OCI-LY1 (cell line): ENCODE data around the gene STRN4.

Experiments
- H2AFZ ChIP-seq: fragments of 200-600 bp; sonication (generic), shearing (Covaris generic); 2 replicates; pipeline ENCODE4 v1.6.0; 2014; ENCODE audit warnings: antibody characterized with exemption, mild to moderate bottlenecking, low read length
- H3F3A ChIP-seq: fragments of 200-600 bp; sonication (generic), shearing (Covaris generic); 2 replicates; pipeline ENCODE4 v1.6.0; 2014; ENCODE audit warnings: mild to moderate bottlenecking, antibody characterized with exemption, low read length, moderate library complexity; ENCODE audit not compliant: insufficient read depth
- H3K27ac ChIP-seq: fragments of 200-600 bp; sonication (generic); 2 replicates; pipeline ENCODE4 v1.5.1; 2014; ENCODE audit warnings: low read length, mixed run types, mild to moderate bottlenecking, low read depth; ENCODE audit not compliant: poor library complexity, severe bottlenecking
- H3K27me3 ChIP-seq: fragments of 200-600 bp; sonication (generic); 2 replicates; pipeline ENCODE4 v1.6.0; 2014; ENCODE audit warnings: antibody characterized with exemption, mild to moderate bottlenecking, low read length, moderate library complexity; ENCODE audit not compliant: insufficient read depth
- H3K36me3 ChIP-seq: fragments of 200-600 bp; sonication (generic); 2 replicates; pipeline ENCODE4 v1.6.1; 2014; ENCODE audit warnings: mild to moderate bottlenecking, antibody characterized with exemption, low read length, moderate library complexity, mixed read lengths; ENCODE audit not compliant: insufficient read depth
- H3K4me1 ChIP-seq: fragments of 200-600 bp; sonication (generic); 2 replicates; pipeline ENCODE4 v1.5.1; 2014; ENCODE audit warnings: mild to moderate bottlenecking, low read length, moderate library complexity; ENCODE audit not compliant: insufficient read depth, severe bottlenecking
- H3K4me2 ChIP-seq: fragments of 200-600 bp; sonication (generic), shearing (Covaris generic); 2 replicates; pipeline ENCODE4 v1.6.1; 2014; ENCODE audit warnings: low read length
- H3K4me3 ChIP-seq: fragments of 200-600 bp; sonication (generic); 2 replicates; pipeline ENCODE4 v1.5.1; 2014; ENCODE audit warnings: low read length, low read depth, mild to moderate bottlenecking, mixed read lengths; ENCODE audit not compliant: poor library complexity, severe bottlenecking
- H3K79me2 ChIP-seq: fragments of 200-600 bp; shearing (Covaris generic); 2 replicates; pipeline ENCODE4 v1.6.1; 2016; ENCODE audit warnings: mixed run types, low read length, mixed read lengths; ENCODE audit not compliant: insufficient read depth
- H3K9ac ChIP-seq: fragments of 200-600 bp; sonication (generic), shearing (Covaris generic); 2 replicates; pipeline ENCODE4 v1.6.1; 2014; ENCODE audit warnings: mild to moderate bottlenecking, low read length, mixed read lengths
- H3K9me2 ChIP-seq: fragments of 200-600 bp; sonication (generic), shearing (Covaris generic); 2 replicates; pipeline ENCODE4 v1.6.1; 2014; ENCODE audit warnings: low read depth, mild to moderate bottlenecking, low read length, mixed read lengths
- H3K9me3 ChIP-seq: fragments of 200-600 bp; shearing (Covaris generic); 2 replicates; pipeline ENCODE4 v1.6.1; 2014; ENCODE audit warnings: low read length, mixed read lengths
- H4K20me1 ChIP-seq: fragments of 200-600 bp; sonication (generic), shearing (Covaris generic); 2 replicates; pipeline ENCODE4 v1.6.0; 2016; ENCODE audit warnings: mild to moderate bottlenecking, low read length; ENCODE audit not compliant: insufficient read depth
- CTCF ChIP-seq: fragments of 200-600 bp; sonication (generic), shearing (Covaris generic); IDR thresholded peaks from 2 replicates; pipeline ENCODE4 v1.5.1; 2017; ENCODE audit warnings: mild to moderate bottlenecking, antibody characterized with exemption, low read length, moderate library complexity, mixed read lengths
- EZH2 ChIP-seq: fragments of 200-600 bp; sonication (generic), shearing (Covaris generic); IDR thresholded peaks from 2 replicates; pipeline ENCODE4 v1.8.0; 2017; ENCODE audit warnings: borderline replicate concordance, mixed run types, mild to moderate bottlenecking, antibody characterized with exemption, low read length, moderate library complexity, mixed read lengths

Gene STRN4

GRCh38 chr19:46760363-46760762, 14.1 kb upstream of the STRN4 start:
- peaks cover 7% of the 10 kb centered on the region for H3K4me1 ChIP-seq
- no peaks in the 10 kb centered on the region for H3K9me2 ChIP-seq
- H3F3A ChIP-seq = no peaks in the 10 kb centered on the region
- no peaks in the 10 kb centered on the region for H4K20me1 ChIP-seq
- H3K27me3 ChIP-seq = no peaks in the 10 kb centered on the region
- no peaks in the 10 kb centered on the region for H3K9me3 ChIP-seq
- H2AFZ ChIP-seq = no peak overlapping the region
- no peak overlapping the region for H3K27ac ChIP-seq
- no peak overlapping the region for H3K4me3 ChIP-seq
- no peaks in the 10 kb centered on the region for H3K79me2 ChIP-seq
- H3K36me3 ChIP-seq = peaks cover 3% of the 10 kb centered on the region; the same call in 1 of the 2 replicates
- H3K4me2 ChIP-seq = no peak overlapping the region
- no peak overlapping the region for H3K9ac ChIP-seq
- TF ChIP-seq EZH2 (no peak), CTCF (no peak)

- Histone ChIP-seq H3K27me3 (no peaks in the 10 kb centered on the region), H3K27ac (no peak overlapping the region), H3F3A (no peaks in the 10 kb centered on the region), H3K4me3 (no peak overlapping the region), H3K9ac (no peak overlapping the region), H4K20me1 (no peaks in the 10 kb centered on the region), H3K4me1 (peaks cover 7% of the 10 kb centered on the region), H3K4me2 (no peak overlapping the region), H3K79me2 (no peaks in the 10 kb centered on the region), H3K9me2 (no peaks in the 10 kb centered on the region), H2AFZ (no peak overlapping the region), H3K9me3 (no peaks in the 10 kb centered on the region), H3K36me3 (peaks cover 3% of the 10 kb centered on the region; the same call in 1 of the 2 replicates)
- no peak for TF ChIP-seq EZH2
- TF ChIP-seq CTCF = no peak
These were observed 13.6 kb upstream of the STRN4 start for GRCh38 chr19:46759817-46760333.

DNA sequence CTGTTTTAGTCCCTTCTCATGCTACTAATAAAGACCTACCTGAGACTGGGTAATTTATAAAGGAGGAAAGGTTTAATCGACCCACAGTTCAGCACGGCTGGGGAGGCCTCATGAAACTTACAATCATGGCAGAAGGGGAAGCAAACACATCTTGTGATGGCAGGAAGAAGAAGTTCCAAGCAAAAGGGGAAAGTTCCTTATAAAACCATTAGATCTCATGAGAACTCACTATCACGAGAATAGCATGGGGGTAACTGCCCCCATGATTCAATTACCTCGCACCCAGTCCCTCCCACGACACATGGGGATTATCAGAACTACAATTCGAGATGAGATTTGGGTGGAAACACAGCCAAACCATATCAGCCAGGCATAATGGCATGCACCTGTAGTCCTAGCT, 13.0 kb upstream of the STRN4 start:
- H3K9me3 ChIP-seq = no peaks in the 10 kb centered on the region
- no peaks in the 10 kb centered on the region for H3F3A ChIP-seq
- no peaks in the 10 kb centered on the region for H4K20me1 ChIP-seq
- no peaks in the 10 kb centered on the region for H3K9me2 ChIP-seq
- H3K9ac ChIP-seq = no peak overlapping the region
- H3K36me3 ChIP-seq = peaks cover 3% of the 10 kb centered on the region; the same call in 1 of the 2 replicates
- no peak for TF ChIP-seq EZH2
- TF ChIP-seq CTCF = no peak
- H3K4me2 ChIP-seq = no peak overlapping the region
- H3K4me1 ChIP-seq = peaks cover 7% of the 10 kb centered on the region
- H3K4me3 ChIP-seq = no peak overlapping the region
- no peak overlapping the region for H2AFZ ChIP-seq
- no peak overlapping the region for H3K27ac ChIP-seq
- no peaks in the 10 kb centered on the region for H3K27me3 ChIP-seq
- no peaks in the 10 kb centered on the region for H3K79me2 ChIP-seq
